ENCODE results near the gene DLX2. TPM values are rescaled to one million over a fixed set of nuclear protein-coding genes. Genes with fewer than 3 reads are reported as not detected.
A peak's percentile ranks its signal among the peaks of the same experiment; 100 is the strongest.

DLX2 gene
- total and polyA plus RNA-seq, 2 of the 13 experiments (the other 11 are each of a cell fraction or from before 2014, with no cell fraction given): 0.07 to 0.15 TPM

DNA sequence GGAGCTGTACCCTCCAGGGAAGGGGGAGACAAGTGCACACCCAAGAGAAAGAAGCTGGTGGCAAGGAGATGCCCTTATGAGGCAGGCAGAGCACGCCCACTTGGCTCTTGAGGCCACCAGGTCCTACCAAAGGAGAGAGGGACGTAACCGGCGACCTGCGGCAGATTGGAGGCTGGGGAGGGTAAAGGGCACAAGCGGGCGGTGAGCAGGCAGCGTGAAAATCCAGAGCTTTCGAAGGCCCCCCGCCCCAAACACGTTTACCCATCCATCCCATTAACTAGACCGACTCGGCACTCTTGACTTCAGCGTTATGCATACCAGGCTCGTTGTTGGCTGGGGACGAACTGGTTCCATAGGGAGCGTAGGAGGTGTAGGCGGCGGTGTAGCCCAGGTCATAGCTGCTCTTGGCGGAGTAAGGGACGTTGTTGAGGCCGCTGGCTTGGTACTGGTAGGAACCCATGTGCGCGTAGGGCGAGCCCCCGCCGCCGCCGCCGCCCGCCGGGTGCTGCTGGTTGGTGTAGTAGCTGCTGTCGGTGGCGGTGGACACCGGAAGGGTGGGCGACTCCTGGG, 794 bp downstream of the DLX2 start (continued):
- TF ChIP-seq ZNF512 (CRISPR knock-in tag; IDR thresholded peaks at IDR 0.05): no peak; the same call in 1 of the 2 replicates
- TF ChIP-seq ARID3A (IDR thresholded peaks at IDR 0.05; ENCODE audit: low read depth, low read length): no peak
- TF ChIP-seq, protein P1, sequence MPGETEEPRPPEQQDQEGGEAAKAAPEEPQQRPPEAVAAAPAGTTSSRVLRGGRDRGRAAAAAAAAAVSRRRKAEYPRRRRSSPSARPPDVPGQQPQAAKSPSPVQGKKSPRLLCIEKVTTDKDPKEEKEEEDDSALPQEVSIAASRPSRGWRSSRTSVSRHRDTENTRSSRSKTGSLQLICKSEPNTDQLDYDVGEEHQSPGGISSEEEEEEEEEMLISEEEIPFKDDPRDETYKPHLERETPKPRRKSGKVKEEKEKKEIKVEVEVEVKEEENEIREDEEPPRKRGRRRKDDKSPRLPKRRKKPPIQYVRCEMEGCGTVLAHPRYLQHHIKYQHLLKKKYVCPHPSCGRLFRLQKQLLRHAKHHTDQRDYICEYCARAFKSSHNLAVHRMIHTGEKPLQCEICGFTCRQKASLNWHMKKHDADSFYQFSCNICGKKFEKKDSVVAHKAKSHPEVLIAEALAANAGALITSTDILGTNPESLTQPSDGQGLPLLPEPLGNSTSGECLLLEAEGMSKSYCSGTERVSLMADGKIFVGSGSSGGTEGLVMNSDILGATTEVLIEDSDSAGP (CRISPR knock-in tag; IDR thresholded peaks at IDR 0.05; ENCODE audit: borderline replicate concordance): peak; percentile 61; the same call in 1 of the 2 replicates
- TF ChIP-seq SP1 (IDR thresholded peaks at IDR 0.05): no peak
- TF ChIP-seq SP1 (CRISPR knock-in tag; IDR thresholded peaks at IDR 0.05): no peak
- no peak for TF ChIP-seq ZNF619 (CRISPR knock-in tag; IDR thresholded peaks at IDR 0.05)
- TF ChIP-seq SAP130 (CRISPR knock-in tag; IDR thresholded peaks at IDR 0.05; ENCODE audit: low read depth): peak; percentile 21
- TF ChIP-seq BORCS8-MEF2B (CRISPR knock-in tag; IDR thresholded peaks at IDR 0.05): peak; percentile 26; the same call in 1 of the 2 replicates
- TF ChIP-seq TARDBP (CRISPR knock-in tag; IDR thresholded peaks at IDR 0.05): 0 out of 2 replicates have a peak, but pooled peaks have one; percentile 15
- TF ChIP-seq HES4 (CRISPR knock-in tag; IDR thresholded peaks at IDR 0.05; ENCODE audit: borderline replicate concordance): peak; percentile 42; the same call in 1 of the 2 replicates
- peak; percentile 75; the same call in 1 of the 2 replicates for TF ChIP-seq ZNF615 (CRISPR knock-in tag; IDR thresholded peaks at IDR 0.05; ENCODE audit: borderline replicate concordance)
- TF ChIP-seq ZNF749 (CRISPR knock-in tag; IDR thresholded peaks at IDR 0.05; ENCODE audit: borderline replicate concordance): no peak
